ENCODE measurements around the gene DCBLD1. TPM values are rescaled to one million over a fixed set of nuclear protein-coding genes. Genes with fewer than 3 reads are reported as not detected.

DCBLD1 gene
- total and polyA plus RNA-seq, 2 of the 4 experiments (the other 2 are of a cell fraction), result 21.1 to 27.8 TPM

DNA sequence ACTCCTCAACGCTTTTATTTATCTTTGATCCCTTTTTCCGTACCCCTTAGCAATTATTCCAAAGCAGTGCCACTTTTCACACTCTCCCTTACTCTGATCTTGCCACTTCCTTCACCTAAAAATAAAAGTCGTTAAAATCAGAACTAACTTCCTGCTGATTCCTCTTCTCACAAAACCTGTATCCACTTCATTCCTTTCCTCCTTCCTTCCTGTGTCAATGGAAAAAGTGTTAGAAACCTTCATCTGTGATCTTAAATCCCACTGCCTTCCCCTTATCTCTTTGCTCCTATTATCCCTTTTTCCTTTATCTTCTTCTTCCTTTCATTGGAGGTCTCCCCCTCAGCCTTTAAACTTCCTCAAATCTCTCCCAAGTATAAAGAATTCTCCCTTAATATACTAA is 70.7 kb downstream of the DCBLD1 start:
- Histone ChIP-seq H3K9me3 (ENCODE audit: control insufficient read depth, insufficient read depth, low read length) (no peaks in the 10 kb centered on the region), H4K5ac (ENCODE audit: low read depth, low read length) (no peak overlapping the region), H2BK15ac (ENCODE audit: low read depth, low read length) (no peak overlapping the region), H3K4ac (ENCODE audit: low read depth, low read length) (no peak overlapping the region), H3K9me1 (ENCODE audit: insufficient read depth, low read length) (peaks cover 4% of the 10 kb centered on the region), H2BK20ac (ENCODE audit: low read depth, low read length) (no peak overlapping the region), H2AFZ (replicated peaks; ENCODE audit: low read length, poor library complexity) (no peak overlapping the region), H3K9ac (ENCODE audit: low read depth, low read length) (no peak overlapping the region), H3K4me1 (ENCODE audit: control insufficient read depth, insufficient read depth, low read length) (peaks cover 15% of the 10 kb centered on the region), H3K4me2 (ENCODE audit: low read depth, low read length) (no peak overlapping the region), H3K79me1 (ENCODE audit: low read depth in 1 of 2, low read length in 2 of 2) (peaks cover 0 to 21% of the 10 kb centered on the region in 2 experiments; a peak in 2 of 4 replicates), H3K4me3 (ENCODE audit: insufficient read depth, low read depth, low read length) (no peak overlapping the region), H2BK120ac (ENCODE audit: low read depth, low read length) (no peak overlapping the region), H3K18ac (ENCODE audit: low read depth, low read length) (no peak overlapping the region; the same call in 1 of the 2 replicates), H3K27ac (ENCODE audit: insufficient read depth, low read length) (no peak overlapping the region), H3K14ac (replicated peaks; ENCODE audit: low read depth, low read length) (no peak overlapping the region), H2AK5ac (ENCODE audit: low read depth, low read length) (no peak overlapping the region), H2BK5ac (ENCODE audit: low read depth, low read length, poor library complexity, severe bottlenecking) (peak overlapping the region; percentile 27), H4K8ac (ENCODE audit: low read depth in 2 of 2, low read length in 2 of 2) (no peak overlapping the region), H3K23ac (ENCODE audit: low read depth, low read length) (no peak overlapping the region), H4K20me1 (ENCODE audit: insufficient read depth, low read length) (peaks cover 4% of the 10 kb centered on the region; the same call in 1 of the 2 replicates), H2AK9ac (replicated peaks; ENCODE audit: low read depth, low read length, poor library complexity) (no peak overlapping the region), H3K27me3 (ENCODE audit: control insufficient read depth, insufficient read depth, low read length) (no peaks in the 10 kb centered on the region), H3K56ac (ENCODE audit: extremely low read depth, insufficient read depth, low read length) (no peak overlapping the region), H4K91ac (ENCODE audit: insufficient read depth, low read depth, low read length) (no peak overlapping the region), H3K36me3 (ENCODE audit: control insufficient read depth, insufficient read depth, low read length) (no peaks in the 10 kb centered on the region; the same call in 1 of the 2 replicates)
- POLR2A ChIA-PET (ENCODE audit: unreplicated experiment), result no interaction called here
- CTCF ChIA-PET, result no interaction called here
- dilution Hi-C loops (cut with HindIII; ENCODE audit: low sequenced_read_pairs, unreplicated experiment), result no loop called here
- intact Hi-C loops (cut with micrococcal nuclease), result no loop called here
- in situ Hi-C loops (cut with MboI; ENCODE audit: low sequenced_read_pairs), result loop anchor here (5.0 kb wide), 1 partner anchor 106 kb away; no protein-coding TSS in a partner anchor
- no TSS peak for BruUV-seq (replicated peaks)
- no peak for TF ChIP-seq CEBPB (IDR thresholded peaks at IDR 0.05; ENCODE audit: low read depth, low read length)
- TF ChIP-seq, protein P1, sequence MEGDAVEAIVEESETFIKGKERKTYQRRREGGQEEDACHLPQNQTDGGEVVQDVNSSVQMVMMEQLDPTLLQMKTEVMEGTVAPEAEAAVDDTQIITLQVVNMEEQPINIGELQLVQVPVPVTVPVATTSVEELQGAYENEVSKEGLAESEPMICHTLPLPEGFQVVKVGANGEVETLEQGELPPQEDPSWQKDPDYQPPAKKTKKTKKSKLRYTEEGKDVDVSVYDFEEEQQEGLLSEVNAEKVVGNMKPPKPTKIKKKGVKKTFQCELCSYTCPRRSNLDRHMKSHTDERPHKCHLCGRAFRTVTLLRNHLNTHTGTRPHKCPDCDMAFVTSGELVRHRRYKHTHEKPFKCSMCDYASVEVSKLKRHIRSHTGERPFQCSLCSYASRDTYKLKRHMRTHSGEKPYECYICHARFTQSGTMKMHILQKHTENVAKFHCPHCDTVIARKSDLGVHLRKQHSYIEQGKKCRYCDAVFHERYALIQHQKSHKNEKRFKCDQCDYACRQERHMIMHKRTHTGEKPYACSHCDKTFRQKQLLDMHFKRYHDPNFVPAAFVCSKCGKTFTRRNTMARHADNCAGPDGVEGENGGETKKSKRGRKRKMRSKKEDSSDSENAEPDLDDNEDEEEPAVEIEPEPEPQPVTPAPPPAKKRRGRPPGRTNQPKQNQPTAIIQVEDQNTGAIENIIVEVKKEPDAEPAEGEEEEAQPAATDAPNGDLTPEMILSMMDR (conservative IDR thresholded peaks at IDR 0.05; ENCODE audit: low read depth, low read length), result no peak
- DNase-seq (no peak), ATAC-seq (ENCODE audit: low read depth) (no peak)
- 61% methylated on average over 3 of the region's 3 CpGs; no CpG with 5 or more reads in 1 of the 2 experiments for WGBS, 2 experiments (ENCODE audit: extremely low coverage in 2 of 2, insufficient read length in 1 of 2)
